Liver (tissue), 3 donors: ENCODE results near the gene SLC16A2.
"Not testable (repeated sequence)": the region's sequence is repeated elsewhere in the genome, so short reads cannot be mapped to it uniquely, and the experiment has no call there.

Source experiments
- EGR1 ChIP-seq, 2 donors: IDR thresholded peaks; 2 replicates each; pipeline ENCODE4 v1.6.1; 2016 to 2018; ENCODE audit warnings: antibody characterized with exemption in 2 of 2, low read depth in 2 of 2
- JUND ChIP-seq, 2 donors: IDR thresholded peaks; 2 replicates each; pipeline ENCODE4 v1.6.1; 2016; ENCODE audit warnings: antibody characterized with exemption in 2 of 2
- NR2F2 ChIP-seq: IDR thresholded peaks from 2 replicates; pipeline ENCODE4 v1.6.1; 2016; ENCODE audit warnings: antibody characterized with exemption
- RAD21 ChIP-seq, 2 donors: IDR thresholded peaks; 2 replicates each; pipeline ENCODE4 v1.6.1; 2016; ENCODE audit warnings: antibody characterized with exemption in 2 of 2, mild to moderate bottlenecking in 2 of 2
- RXRA ChIP-seq, 2 donors: IDR thresholded peaks; 2 replicates each; pipeline ENCODE4 v1.6.1; 2017 to 2018; ENCODE audit warnings: antibody characterized with exemption in 2 of 2, mild to moderate bottlenecking in 1 of 2
- SP1 ChIP-seq: IDR thresholded peaks from 2 replicates; pipeline ENCODE4 v1.6.1; 2018; ENCODE audit warnings: antibody characterized with exemption, mild to moderate bottlenecking
- TAF1 ChIP-seq: conservative IDR thresholded peaks from 2 replicates; pipeline ENCODE4 v1.6.1; 2016; ENCODE audit warnings: antibody characterized with exemption, mild to moderate bottlenecking
- YY1 ChIP-seq: IDR thresholded peaks from 2 replicates; pipeline ENCODE4 v1.6.1; 2016; ENCODE audit warnings: antibody characterized with exemption, mild to moderate bottlenecking
- TF ChIP-seq, protein P1 (sequence below): fragments of 150-350 bp; IDR thresholded peaks from 2 replicates; pipeline ENCODE4 v1.5.1; 2017; ENCODE audit warnings: improper control_type of control experiment, low read depth, low read length; ENCODE audit not compliant: missing input control
- TF ChIP-seq, protein P2 (sequence below): IDR thresholded peaks from 2 replicates; pipeline ENCODE4 v1.6.1; 2016; ENCODE audit warnings: antibody characterized with exemption
- TF ChIP-seq, protein P3 (sequence below): IDR thresholded peaks from 2 replicates; pipeline ENCODE4 v1.6.1; 2016; ENCODE audit warnings: antibody characterized with exemption, mild to moderate bottlenecking
- donor health status: healthy.
- donor health status: healthy.

DNA sequence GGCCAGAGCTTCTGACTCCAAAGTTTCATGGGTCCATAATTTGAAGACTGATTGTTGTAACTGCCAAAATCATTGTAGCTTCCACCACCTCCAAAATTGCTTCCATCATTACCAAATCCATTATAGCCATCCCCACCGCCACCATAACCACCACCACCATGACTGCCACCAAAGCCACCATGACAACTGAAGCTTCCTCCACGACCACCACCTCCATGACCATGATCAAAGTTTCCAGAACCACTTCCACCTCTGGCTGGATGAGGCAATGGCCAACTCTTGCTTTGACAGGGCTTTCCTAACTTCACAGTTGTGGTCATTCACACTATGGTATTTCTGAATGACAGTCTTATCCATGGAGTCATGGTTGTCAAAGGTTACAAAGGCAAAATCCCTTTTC is 51.8 kb downstream of the SLC16A2 start:
- TF ChIP-seq, protein P1, sequence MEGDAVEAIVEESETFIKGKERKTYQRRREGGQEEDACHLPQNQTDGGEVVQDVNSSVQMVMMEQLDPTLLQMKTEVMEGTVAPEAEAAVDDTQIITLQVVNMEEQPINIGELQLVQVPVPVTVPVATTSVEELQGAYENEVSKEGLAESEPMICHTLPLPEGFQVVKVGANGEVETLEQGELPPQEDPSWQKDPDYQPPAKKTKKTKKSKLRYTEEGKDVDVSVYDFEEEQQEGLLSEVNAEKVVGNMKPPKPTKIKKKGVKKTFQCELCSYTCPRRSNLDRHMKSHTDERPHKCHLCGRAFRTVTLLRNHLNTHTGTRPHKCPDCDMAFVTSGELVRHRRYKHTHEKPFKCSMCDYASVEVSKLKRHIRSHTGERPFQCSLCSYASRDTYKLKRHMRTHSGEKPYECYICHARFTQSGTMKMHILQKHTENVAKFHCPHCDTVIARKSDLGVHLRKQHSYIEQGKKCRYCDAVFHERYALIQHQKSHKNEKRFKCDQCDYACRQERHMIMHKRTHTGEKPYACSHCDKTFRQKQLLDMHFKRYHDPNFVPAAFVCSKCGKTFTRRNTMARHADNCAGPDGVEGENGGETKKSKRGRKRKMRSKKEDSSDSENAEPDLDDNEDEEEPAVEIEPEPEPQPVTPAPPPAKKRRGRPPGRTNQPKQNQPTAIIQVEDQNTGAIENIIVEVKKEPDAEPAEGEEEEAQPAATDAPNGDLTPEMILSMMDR, result not testable (repeated sequence)
- not testable (repeated sequence) for TF ChIP-seq JUND (IDR thresholded peaks at IDR 0.05); YY1; TAF1; EGR1 (IDR thresholded peaks at IDR 0.05; ENCODE audit: low read depth in 2 of 2); RXRA (IDR thresholded peaks at IDR 0.05); SP1; RAD21 (IDR thresholded peaks at IDR 0.05); NR2F2
- TF ChIP-seq, protein P2, sequence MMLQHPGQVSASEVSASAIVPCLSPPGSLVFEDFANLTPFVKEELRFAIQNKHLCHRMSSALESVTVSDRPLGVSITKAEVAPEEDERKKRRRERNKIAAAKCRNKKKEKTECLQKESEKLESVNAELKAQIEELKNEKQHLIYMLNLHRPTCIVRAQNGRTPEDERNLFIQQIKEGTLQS, result not testable (repeated sequence)
- TF ChIP-seq, protein P3, sequence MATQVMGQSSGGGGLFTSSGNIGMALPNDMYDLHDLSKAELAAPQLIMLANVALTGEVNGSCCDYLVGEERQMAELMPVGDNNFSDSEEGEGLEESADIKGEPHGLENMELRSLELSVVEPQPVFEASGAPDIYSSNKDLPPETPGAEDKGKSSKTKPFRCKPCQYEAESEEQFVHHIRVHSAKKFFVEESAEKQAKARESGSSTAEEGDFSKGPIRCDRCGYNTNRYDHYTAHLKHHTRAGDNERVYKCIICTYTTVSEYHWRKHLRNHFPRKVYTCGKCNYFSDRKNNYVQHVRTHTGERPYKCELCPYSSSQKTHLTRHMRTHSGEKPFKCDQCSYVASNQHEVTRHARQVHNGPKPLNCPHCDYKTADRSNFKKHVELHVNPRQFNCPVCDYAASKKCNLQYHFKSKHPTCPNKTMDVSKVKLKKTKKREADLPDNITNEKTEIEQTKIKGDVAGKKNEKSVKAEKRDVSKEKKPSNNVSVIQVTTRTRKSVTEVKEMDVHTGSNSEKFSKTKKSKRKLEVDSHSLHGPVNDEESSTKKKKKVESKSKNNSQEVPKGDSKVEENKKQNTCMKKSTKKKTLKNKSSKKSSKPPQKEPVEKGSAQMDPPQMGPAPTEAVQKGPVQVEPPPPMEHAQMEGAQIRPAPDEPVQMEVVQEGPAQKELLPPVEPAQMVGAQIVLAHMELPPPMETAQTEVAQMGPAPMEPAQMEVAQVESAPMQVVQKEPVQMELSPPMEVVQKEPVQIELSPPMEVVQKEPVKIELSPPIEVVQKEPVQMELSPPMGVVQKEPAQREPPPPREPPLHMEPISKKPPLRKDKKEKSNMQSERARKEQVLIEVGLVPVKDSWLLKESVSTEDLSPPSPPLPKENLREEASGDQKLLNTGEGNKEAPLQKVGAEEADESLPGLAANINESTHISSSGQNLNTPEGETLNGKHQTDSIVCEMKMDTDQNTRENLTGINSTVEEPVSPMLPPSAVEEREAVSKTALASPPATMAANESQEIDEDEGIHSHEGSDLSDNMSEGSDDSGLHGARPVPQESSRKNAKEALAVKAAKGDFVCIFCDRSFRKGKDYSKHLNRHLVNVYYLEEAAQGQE, result not testable (repeated sequence)
